ENCODE measurements around the gene SLC46A1. TPM values are rescaled to one million over a fixed set of nuclear protein-coding genes. Genes with fewer than 3 reads are reported as not detected.

The SLC46A1 gene
- total and polyA plus RNA-seq, 10 of the 15 experiments (the other 5 are each of a cell fraction or from before 2014, with no cell fraction given): 1.7 to 6.9 (median 4.0) TPM

DNA sequence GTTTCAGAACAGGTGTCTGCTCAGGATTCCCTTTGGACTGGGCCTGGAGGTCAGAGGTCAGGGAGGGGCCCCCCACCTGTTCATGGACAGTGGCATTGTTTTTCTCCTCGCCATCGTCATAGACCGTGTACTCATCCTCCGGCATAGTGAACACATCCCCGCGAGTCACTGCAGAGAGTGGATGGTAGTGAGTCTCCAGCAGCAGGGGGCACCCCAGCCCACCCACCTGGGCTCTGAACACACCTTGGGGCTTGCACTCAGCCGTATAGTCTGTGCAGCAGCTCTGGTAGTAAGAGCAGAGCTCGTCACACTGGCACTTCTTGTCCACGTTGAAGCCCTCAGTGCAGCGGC lies 36.4 kb downstream of the SLC46A1 start (continued):
- no peak for TF ChIP-seq NRF1 (conservative IDR thresholded peaks at IDR 0.05; ENCODE audit: low read depth, low read length)
- TF ChIP-seq NR2F1 (conservative IDR thresholded peaks at IDR 0.05): no peak
- TF ChIP-seq, protein P1, sequence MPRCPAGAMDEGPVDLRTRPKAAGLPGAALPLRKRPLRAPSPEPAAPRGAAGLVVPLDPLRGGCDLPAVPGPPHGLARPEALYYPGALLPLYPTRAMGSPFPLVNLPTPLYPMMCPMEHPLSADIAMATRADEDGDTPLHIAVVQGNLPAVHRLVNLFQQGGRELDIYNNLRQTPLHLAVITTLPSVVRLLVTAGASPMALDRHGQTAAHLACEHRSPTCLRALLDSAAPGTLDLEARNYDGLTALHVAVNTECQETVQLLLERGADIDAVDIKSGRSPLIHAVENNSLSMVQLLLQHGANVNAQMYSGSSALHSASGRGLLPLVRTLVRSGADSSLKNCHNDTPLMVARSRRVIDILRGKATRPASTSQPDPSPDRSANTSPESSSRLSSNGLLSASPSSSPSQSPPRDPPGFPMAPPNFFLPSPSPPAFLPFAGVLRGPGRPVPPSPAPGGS (IDR thresholded peaks at IDR 0.05; ENCODE audit: borderline replicate concordance, insufficient read depth, low read depth, low read length, poor library complexity, severe bottlenecking): no peak
- no peak for TF ChIP-seq SREBF1 (IDR thresholded peaks at IDR 0.05; ENCODE audit: low read length)
- TF ChIP-seq NFYB (IDR thresholded peaks at IDR 0.05; ENCODE audit: insufficient read depth, low read depth, low read length): no peak
- TF ChIP-seq BMI1 (IDR thresholded peaks at IDR 0.05; ENCODE audit: borderline replicate concordance): no peak
- TF ChIP-seq, protein P2, sequence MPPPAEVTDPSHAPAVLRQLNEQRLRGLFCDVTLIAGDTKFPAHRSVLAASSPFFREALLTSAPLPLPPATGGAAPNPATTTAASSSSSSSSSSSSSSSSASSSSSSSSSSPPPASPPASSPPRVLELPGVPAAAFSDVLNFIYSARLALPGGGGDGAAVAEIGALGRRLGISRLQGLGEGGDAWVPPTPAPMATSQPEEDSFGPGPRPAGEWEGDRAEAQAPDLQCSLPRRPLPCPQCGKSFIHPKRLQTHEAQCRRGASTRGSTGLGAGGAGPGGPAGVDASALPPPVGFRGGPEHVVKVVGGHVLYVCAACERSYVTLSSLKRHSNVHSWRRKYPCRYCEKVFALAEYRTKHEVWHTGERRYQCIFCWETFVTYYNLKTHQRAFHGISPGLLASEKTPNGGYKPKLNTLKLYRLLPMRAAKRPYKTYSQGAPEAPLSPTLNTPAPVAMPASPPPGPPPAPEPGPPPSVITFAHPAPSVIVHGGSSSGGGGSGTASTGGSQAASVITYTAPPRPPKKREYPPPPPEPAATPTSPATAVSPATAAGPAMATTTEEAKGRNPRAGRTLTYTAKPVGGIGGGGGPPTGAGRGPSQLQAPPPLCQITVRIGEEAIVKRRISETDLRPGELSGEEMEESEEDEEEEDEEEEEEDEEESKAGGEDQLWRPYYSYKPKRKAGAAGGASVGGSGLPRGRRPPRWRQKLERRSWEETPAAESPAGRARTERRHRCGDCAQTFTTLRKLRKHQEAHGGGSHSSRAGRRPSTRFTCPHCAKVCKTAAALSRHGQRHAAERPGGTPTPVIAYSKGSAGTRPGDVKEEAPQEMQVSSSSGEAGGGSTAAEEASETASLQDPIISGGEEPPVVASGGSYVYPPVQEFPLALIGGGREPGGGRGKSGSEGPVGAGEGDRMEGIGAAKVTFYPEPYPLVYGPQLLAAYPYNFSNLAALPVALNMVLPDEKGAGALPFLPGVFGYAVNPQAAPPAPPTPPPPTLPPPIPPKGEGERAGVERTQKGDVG (CRISPR knock-in tag; IDR thresholded peaks at IDR 0.05): no peak
